ENCODE data around the gene UGGT2.

DNA sequence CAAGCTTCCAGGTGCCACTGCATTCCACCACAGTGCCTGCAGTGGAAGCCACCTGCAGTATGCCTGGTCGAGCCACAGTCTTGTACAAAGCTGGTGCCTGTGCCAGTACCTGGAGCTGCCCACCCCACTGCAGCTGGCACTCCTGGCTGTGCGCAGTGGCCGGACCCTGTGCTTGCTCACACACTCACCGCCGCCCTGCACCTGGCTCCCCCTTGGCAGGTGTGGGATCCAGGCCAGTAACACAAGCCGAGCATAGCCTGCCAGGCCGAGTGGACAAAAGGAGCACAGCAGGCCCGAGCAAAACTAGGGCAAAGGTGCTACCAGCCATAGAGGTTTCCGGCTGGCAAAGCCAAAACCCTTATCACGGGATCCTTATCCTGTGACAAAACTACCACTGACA, 18.5 kb downstream of the UGGT2 start:
- TF ChIP-seq, protein P1, sequence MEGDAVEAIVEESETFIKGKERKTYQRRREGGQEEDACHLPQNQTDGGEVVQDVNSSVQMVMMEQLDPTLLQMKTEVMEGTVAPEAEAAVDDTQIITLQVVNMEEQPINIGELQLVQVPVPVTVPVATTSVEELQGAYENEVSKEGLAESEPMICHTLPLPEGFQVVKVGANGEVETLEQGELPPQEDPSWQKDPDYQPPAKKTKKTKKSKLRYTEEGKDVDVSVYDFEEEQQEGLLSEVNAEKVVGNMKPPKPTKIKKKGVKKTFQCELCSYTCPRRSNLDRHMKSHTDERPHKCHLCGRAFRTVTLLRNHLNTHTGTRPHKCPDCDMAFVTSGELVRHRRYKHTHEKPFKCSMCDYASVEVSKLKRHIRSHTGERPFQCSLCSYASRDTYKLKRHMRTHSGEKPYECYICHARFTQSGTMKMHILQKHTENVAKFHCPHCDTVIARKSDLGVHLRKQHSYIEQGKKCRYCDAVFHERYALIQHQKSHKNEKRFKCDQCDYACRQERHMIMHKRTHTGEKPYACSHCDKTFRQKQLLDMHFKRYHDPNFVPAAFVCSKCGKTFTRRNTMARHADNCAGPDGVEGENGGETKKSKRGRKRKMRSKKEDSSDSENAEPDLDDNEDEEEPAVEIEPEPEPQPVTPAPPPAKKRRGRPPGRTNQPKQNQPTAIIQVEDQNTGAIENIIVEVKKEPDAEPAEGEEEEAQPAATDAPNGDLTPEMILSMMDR (conservative IDR thresholded peaks at IDR 0.05), result no peak
- TF ChIP-seq ZFX (IDR thresholded peaks at IDR 0.05), result no peak

Measured in C4-2B (cell line).